Measurements from ENCODE around the gene DAP.
A peak's percentile ranks its signal among the peaks of the same experiment; 100 is the strongest.

The DAP gene

DNA sequence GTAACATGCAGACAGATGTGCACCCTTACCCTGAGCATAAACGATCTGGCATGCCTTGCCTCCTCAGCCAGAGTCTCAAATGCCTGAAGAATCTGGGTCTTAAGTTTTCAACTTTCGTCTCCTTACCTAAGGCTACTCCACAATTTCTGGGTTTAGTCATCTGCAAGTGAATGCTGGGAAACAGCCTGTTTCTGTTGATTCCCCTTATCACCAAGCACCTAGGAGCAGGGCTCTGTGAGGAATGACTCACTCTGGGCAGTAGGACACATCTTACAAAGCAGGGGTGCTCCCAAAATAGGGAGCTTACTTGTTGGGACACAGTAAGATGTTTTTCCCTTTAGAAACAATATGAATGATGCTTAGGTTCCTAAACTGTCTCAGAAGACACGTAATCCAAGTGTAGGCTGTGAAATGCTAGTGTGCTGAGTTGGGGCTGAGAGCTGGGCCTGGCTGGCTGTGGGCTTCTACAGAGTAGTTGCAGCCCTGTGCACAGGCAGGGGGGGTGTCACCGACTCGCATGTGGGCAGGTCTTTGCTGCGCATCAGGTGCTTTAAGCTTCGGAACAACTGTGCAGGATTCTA lies 58.0 kb downstream of the DAP start:
- Histone ChIP-seq H3K9me2 (replicated peaks; ENCODE audit: insufficient read depth, low read length) (no peaks in the 10 kb centered on the region), H3K9ac (ENCODE audit: low read length) (no peak overlapping the region), H3K79me2 (ENCODE audit: insufficient read depth, low read length) (0 out of 2 replicates have a peak, but pooled peaks cover 6% of the 10 kb centered on the region), H3F3A (ENCODE audit: insufficient read depth) (peaks cover 12% of the 10 kb centered on the region; the same call in 1 of the 2 replicates), H3K4me3 (ENCODE audit: insufficient read depth, low read length, poor library complexity, severe bottlenecking) (no peak overlapping the region), H3K4me2 (ENCODE audit: low read depth, low read length, poor library complexity, severe bottlenecking) (no peak overlapping the region), H2AFZ (ENCODE audit: low read depth, low read length, severe bottlenecking) (no peak overlapping the region), H4K20me1 (ENCODE audit: low read depth, low read length) (no peaks in the 10 kb centered on the region; the same call in 1 of the 2 replicates), H3K36me3 (ENCODE audit: low read length) (no peaks in the 10 kb centered on the region), H3K27ac (ENCODE audit: low read depth, low read length) (no peak overlapping the region), H3K27me3 (ENCODE audit: low read length) (no peaks in the 10 kb centered on the region), H3K9me3 (ENCODE audit: insufficient read depth, low read length) (no peaks in the 10 kb centered on the region)
- TF ChIP-seq EZH2phosphoT487 (conservative IDR thresholded peaks at IDR 0.05; ENCODE audit: low read length) = no peak
- TF ChIP-seq, protein P1, sequence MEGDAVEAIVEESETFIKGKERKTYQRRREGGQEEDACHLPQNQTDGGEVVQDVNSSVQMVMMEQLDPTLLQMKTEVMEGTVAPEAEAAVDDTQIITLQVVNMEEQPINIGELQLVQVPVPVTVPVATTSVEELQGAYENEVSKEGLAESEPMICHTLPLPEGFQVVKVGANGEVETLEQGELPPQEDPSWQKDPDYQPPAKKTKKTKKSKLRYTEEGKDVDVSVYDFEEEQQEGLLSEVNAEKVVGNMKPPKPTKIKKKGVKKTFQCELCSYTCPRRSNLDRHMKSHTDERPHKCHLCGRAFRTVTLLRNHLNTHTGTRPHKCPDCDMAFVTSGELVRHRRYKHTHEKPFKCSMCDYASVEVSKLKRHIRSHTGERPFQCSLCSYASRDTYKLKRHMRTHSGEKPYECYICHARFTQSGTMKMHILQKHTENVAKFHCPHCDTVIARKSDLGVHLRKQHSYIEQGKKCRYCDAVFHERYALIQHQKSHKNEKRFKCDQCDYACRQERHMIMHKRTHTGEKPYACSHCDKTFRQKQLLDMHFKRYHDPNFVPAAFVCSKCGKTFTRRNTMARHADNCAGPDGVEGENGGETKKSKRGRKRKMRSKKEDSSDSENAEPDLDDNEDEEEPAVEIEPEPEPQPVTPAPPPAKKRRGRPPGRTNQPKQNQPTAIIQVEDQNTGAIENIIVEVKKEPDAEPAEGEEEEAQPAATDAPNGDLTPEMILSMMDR (IDR thresholded peaks at IDR 0.05; ENCODE audit: insufficient read depth, low read length, poor library complexity, severe bottlenecking) = no peak

DNA sequence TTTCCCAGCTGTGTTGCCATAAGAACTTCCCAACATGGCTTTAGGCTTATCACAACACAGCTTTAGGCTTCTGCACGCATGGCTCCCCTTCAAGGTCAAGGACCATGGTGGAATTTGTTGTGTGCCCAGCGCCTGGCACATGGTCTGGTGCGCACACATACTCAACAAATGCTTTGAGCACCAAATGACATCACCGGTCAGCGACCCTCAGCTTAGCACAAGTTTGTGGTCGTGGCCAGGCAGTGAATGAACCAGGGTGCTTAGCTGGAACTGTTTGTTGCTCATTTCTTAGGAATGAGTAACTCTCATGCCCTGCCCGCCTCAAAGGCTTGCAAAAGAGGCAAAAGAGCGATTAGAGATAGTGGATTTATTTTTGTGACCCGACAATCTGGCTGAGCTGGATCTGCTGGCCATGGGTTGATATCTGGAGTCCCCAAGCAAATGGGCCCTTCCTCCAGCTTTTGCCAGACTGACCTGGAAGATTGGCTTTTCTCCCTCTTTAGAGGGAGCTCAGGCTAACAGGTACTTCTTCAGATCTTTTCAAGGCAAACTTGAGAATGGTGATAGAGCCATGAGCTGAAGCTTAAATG lies 58.9 kb downstream of the DAP start:
- no peak overlapping the region for H3K27ac ChIP-seq (ENCODE audit: low read depth, low read length)
- 0 out of 2 replicates have a peak, but pooled peaks cover 6% of the 10 kb centered on the region for H3K79me2 ChIP-seq (ENCODE audit: insufficient read depth, low read length)
- no peaks in the 10 kb centered on the region for H3K9me3 ChIP-seq (ENCODE audit: insufficient read depth, low read length)
- H2AFZ ChIP-seq (ENCODE audit: low read depth, low read length, severe bottlenecking) = no peak overlapping the region
- peaks cover 12% of the 10 kb centered on the region; the same call in 1 of the 2 replicates for H3F3A ChIP-seq (ENCODE audit: insufficient read depth)
- H4K20me1 ChIP-seq (ENCODE audit: low read depth, low read length) = no peaks in the 10 kb centered on the region; the same call in 1 of the 2 replicates
- H3K9me2 ChIP-seq (replicated peaks; ENCODE audit: insufficient read depth, low read length) = no peaks in the 10 kb centered on the region
- H3K36me3 ChIP-seq (ENCODE audit: low read length) = no peaks in the 10 kb centered on the region
- no peak overlapping the region for H3K9ac ChIP-seq (ENCODE audit: low read length)
- no peaks in the 10 kb centered on the region for H3K27me3 ChIP-seq (ENCODE audit: low read length)
- H3K4me3 ChIP-seq (ENCODE audit: insufficient read depth, low read length, poor library complexity, severe bottlenecking) = no peak overlapping the region
- TF ChIP-seq EZH2phosphoT487 (conservative IDR thresholded peaks at IDR 0.05; ENCODE audit: low read length) = no peak
- TF ChIP-seq, protein P1 (IDR thresholded peaks at IDR 0.05; ENCODE audit: insufficient read depth, low read length, poor library complexity, severe bottlenecking) = no peak
- no peak overlapping the region for H3K4me2 ChIP-seq (ENCODE audit: low read depth, low read length, poor library complexity, severe bottlenecking)

- no peak overlapping the region for H3K9ac ChIP-seq (ENCODE audit: low read length)
- H3K4me3 ChIP-seq (ENCODE audit: insufficient read depth, low read length, poor library complexity, severe bottlenecking) = no peak overlapping the region
- no peak overlapping the region for H2AFZ ChIP-seq (ENCODE audit: low read depth, low read length, severe bottlenecking)
- H3K36me3 ChIP-seq (ENCODE audit: low read length) = no peaks in the 10 kb centered on the region
- no peaks in the 10 kb centered on the region for H3K9me3 ChIP-seq (ENCODE audit: insufficient read depth, low read length)
- TF ChIP-seq, protein P1 (IDR thresholded peaks at IDR 0.05; ENCODE audit: insufficient read depth, low read length, poor library complexity, severe bottlenecking) = peak; percentile 43
- no peak for TF ChIP-seq EZH2phosphoT487 (conservative IDR thresholded peaks at IDR 0.05; ENCODE audit: low read length)
- H3K27ac ChIP-seq (ENCODE audit: low read depth, low read length) = no peak overlapping the region
- H3K9me2 ChIP-seq (replicated peaks; ENCODE audit: insufficient read depth, low read length) = no peaks in the 10 kb centered on the region
- 0 out of 2 replicates have a peak, but pooled peaks cover 6% of the 10 kb centered on the region for H3K79me2 ChIP-seq (ENCODE audit: insufficient read depth, low read length)
- H3K4me2 ChIP-seq (ENCODE audit: low read depth, low read length, poor library complexity, severe bottlenecking) = no peak overlapping the region
- H3K27me3 ChIP-seq (ENCODE audit: low read length) = no peaks in the 10 kb centered on the region
- H3F3A ChIP-seq (ENCODE audit: insufficient read depth) = peaks cover 12% of the 10 kb centered on the region; the same call in 1 of the 2 replicates
- H4K20me1 ChIP-seq (ENCODE audit: low read depth, low read length) = no peaks in the 10 kb centered on the region; the same call in 1 of the 2 replicates
Observed at GRCh38 chr5:10701567-10702039, 59.4 kb downstream of the DAP start.

Data from SU-DHL-6 (cell line).